DMS79 (cell line): ENCODE measurements around the gene TBCK.
"Not testable (repeated sequence)": the region's sequence is repeated elsewhere in the genome, so short reads cannot be mapped to it uniquely, and the experiment has no call there.

Experiments
- DNase-seq: peaks from one replicate; lab custom pipeline; 2025; lab: John Stamatoyannopoulos, UW

The TBCK gene

GRCh38 chr4:106315968-106316772 is at the start of gene TBCK, which contains the start of gene AIMP1:
TSS of gene TBCK (minus strand) at chr4:106316209. CDS start at chr4:106308960, 7,249 bp downstream.
TSS of gene AIMP1 (plus strand) at chr4:106316550. CDS start at chr4:106325010, 8,460 bp downstream.
- DNase-seq, result peak; percentile 62

DNA sequence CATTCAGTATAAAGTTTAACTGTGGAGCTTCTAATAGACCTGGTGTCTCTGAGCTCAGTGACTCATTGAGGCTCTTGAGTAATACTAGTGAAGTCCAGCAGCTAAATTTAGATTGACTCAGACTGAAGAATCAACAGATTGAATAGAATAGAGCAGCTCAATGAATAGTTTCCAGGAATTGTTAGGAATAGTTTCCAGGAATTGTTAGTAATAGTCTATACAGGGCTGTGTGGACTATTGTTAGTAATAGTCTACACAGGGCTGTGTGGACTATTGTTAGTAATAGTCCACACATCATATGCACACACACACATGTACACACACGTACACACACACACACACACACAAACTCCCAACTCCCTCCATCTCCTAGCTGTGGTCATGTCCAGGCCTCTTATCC is 49.6 kb upstream of the TBCK start:
- no peak for DNase-seq

- no peak for DNase-seq
Observed at GRCh38 chr4:106364282-106364681, 48.3 kb upstream of the TBCK start.

DNA sequence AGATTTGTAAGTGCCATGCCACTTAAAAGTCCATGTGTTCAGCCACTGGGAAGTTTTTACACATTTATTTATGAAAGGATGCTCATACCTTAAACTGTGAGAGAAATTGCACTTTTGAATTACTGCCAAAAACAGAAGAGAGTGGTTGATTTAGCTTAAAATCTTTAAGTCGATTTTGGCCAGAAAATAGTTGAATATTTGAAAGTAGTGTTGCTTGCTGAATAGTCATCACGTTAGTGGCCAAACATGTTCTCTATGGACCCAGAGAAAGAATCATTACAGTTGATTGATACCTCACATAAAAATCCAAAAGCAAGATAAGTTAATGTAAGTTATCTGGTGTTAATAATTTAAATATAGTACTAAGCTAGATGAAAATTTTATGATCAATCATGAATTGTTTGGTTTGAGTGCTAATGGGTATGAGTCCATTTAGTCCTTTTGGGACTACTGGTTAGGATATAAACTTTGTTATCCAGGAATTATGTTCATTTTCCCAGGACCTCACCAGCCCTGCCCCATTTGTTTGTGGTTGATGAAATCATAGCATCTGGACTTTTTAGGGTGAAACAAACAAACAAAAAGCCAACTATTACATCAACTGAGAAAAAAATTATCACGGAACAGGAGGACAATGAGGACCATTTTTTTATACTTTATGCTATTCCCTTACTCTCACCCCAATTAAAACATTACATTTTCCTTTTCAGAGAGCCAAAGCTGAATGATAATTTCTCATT is 46.2 kb upstream of the TBCK start:
- DNase-seq, result no peak

DNA sequence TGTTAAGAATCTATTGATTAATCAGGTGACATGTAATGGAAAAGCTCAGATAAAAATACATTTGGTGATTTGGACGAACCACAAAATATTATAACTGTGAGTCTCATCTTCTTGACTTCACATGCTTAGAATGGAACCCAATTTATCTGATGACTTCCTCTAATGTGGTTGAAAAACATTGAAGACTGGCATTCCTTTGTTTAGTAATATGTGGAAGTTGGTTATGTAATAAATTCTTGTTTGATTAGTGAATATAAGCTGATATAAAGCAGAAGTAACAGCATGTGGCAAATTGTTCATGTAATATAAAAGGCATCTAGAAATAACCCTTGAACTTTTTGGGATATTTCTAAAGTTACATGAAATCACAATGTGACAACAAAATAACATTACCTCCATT is 42.9 kb upstream of the TBCK start:
- DNase-seq, result no peak

GRCh38 chr4:106355193-106355592 is 39.2 kb upstream of the TBCK start:
- no peak for DNase-seq

DNA sequence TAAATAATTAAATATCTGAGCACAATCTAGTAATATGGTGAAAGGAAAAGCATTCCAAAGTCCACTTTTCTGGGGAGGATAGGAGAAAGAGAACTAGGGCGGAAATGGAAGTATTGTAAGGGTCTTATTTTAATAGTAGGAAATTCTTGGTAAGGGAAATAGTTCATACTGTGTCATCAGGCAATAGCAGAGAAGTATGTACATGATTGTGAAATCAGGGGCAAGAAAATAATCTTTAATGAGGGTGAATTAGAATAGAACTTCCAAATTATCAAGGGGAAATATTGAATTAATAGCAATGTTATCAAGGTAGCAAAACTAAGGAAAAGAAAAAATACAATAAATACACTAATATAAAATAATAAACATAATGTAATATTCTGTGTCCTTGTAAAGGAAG is 37.8 kb upstream of the TBCK start:
- no peak for DNase-seq

DNA sequence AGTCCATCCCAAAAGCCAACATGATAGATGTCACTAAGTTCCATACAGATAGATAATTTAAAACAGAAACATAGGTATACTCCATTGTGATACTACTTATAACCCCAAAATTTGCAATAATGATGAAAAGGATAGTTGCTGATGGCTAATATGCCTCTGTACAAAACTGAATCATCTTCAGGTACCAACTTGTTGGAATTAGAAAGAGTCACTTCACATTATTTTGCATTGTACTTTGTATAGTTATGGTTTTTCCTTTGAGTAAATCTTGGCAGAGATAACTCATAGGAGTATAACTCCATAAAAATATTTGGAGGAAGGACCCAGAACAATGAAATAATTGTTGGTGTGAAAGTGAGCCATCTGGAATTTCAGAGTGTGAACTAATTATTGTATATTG is 35.0 kb upstream of the TBCK start:
- no peak for DNase-seq

DNA sequence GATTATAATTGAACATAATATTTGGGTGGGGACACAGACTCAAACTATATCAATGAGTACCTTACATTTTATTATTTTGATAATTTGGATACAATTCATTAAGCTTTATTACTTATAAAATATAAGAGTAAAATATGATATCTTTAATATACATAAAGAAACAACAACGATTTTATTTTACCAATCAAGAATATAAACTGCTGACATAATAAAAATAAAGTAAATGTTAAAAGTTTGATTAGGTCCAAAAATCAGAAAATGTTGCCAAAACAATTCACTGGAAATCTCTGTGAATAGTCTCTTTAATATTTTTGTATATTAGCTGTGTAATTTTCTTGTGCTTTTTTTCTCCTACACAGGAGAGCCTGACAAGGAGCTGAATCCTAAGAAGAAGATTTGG is 31.2 kb upstream of the TBCK start:
- DNase-seq, result no peak

- DNase-seq, result no peak
Observed at GRCh38 chr4:106344647-106344970, 28.6 kb upstream of the TBCK start.

DNA sequence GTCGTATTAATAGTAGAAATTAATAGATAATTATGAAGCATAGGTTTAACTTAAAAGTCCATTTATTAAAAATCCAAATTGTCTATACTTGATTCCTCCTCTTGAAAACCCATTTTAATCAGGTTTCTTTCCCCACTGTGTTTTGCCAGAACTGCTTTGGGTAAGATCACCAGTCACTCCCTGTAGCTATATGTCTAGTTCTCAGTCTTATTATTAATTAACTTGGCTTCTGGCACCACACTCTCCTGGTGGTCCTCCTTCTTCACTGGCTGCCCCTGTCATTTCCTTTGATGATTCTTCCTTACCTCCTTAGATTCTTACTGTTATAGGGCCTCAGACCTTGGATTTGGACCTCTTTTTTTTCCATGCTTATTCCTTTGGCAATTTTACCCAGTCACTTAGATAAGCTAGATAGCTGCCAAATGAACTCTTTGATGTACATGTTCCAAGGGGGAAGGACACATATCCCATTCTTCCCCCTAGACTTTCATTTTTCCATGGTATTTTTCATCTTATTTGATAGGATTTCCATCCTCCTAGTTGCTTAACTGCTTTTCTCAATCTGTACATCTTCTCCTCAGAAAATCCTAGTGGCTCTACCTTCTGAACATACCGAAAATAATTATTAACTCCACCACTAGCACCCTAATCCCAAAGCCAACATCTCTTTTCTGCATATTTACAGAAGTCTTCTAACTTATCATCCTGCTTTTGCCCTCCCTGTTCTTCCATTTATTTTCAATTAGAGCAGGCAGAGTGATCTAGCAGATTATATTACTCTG is 28.0 kb upstream of the TBCK start:
- no peak for DNase-seq

GRCh38 chr4:106340774-106341173 is 24.8 kb upstream of the TBCK start:
- DNase-seq, result no peak

GRCh38 chr4:106339431-106339830 is 23.4 kb upstream of the TBCK start:
- no peak for DNase-seq

DNA sequence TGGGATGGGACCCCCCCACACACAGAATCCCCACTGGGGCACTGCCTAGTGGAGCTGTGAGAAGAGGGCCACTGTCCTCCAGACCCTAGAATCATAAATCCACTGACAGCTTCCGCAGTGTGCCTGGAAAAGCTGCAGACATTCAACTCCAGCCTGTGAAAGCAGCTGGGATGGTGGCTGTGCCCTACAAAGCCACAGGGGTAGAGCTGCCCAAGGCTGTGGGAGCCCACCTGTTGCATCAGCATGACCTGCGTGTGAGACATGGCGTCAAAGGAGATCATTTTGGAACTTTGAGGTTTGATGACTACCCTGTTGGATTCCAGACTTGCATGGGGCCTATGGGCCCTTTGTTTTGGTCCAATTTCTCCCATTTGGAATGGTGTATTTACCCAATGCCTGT is 22.7 kb upstream of the TBCK start:
- DNase-seq, result no peak

GRCh38 chr4:106337916-106338315 is 21.9 kb upstream of the TBCK start:
- no peak for DNase-seq

- DNase-seq, result no peak
Observed at GRCh38 chr4:106336618-106337017, 20.6 kb upstream of the TBCK start.

GRCh38 chr4:106334741-106335470 is 18.9 kb upstream of the TBCK start:
- no peak for DNase-seq

- no peak for DNase-seq
Observed at GRCh38 chr4:106333186-106333585, 17.2 kb upstream of the TBCK start.

- no peak for DNase-seq
Observed at GRCh38 chr4:106329041-106329618, 13.1 kb upstream of the TBCK start.

DNA sequence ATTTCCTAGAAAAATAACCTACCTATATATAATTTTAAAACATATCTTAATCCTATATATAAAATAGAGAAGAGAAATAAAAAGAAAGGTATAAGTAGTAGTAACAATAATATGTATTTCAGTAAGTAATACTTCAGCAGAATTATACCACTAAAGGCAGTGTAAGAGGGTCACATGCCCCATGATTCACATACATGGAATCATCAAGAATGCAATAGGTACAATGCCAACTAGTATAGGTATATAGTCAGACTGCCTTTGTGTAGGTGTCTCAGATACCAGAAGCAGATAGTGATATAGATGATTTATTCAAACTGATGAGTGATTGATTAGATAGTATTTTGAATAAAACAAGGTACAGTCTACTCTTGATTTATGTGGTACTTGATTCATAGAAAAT is 9.8 kb upstream of the TBCK start:
- DNase-seq, result no peak

DNA sequence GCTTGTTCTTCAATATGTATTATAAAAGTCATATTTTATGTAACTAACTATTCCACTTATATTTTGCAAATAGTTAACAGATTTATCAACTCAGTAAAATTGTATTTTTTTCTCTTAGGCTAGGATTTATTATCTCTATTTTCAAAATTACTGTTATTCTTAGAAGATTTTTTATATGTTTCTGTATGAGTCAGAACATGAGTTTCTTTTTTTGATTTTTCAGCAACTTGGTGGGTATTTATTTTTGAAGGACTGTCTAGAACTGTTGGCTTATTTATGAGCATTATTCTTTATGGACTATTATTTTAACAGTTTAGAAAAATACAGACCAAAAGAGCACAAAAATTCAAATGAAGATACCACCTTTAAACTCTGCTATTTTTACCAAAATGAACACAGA is 7.1 kb upstream of the TBCK start:
- DNase-seq, result no peak

- not testable (repeated sequence) for DNase-seq
Observed at GRCh38 chr4:106321814-106322213, 5.8 kb upstream of the TBCK start.
